Upper lobe of left lung (tissue), 4 donors: Measurements from ENCODE around the gene DCST2.

ENCODE experiments used
- CTCF ChIP-seq, 6 experiments: fragments of 450-650 bp in 4 of 6; fragments of 200-600 bp in 2 of 6; sonication (generic) in 2 of 6; IDR thresholded peaks; one replicate each; pipeline ENCODE4 v1.5.1; 2016 to 2019; ENCODE audit warnings: antibody characterized with exemption in 6 of 6
- POLR2A ChIP-seq, 4 donors: fragments of 450-650 bp; IDR thresholded peaks; one replicate each; pipeline ENCODE4 v1.5.1; 2016 to 2017; ENCODE audit warnings: antibody characterized with exemption in 4 of 4, mild to moderate bottlenecking in 2 of 4
- POLR2AphosphoS5 ChIP-seq, 2 donors: sonication (generic); formaldehyde crosslinking; IDR thresholded peaks; one replicate each; pipeline ENCODE4 v1.5.1; 2017; ENCODE audit warnings: antibody characterized with exemption in 2 of 2

- TF ChIP-seq POLR2AphosphoS5 (IDR thresholded peaks at IDR 0.05) (no peak), CTCF (IDR thresholded peaks at IDR 0.05) (no peak), POLR2A (IDR thresholded peaks at IDR 0.05) (no peak)
Measured at GRCh38 chr1:154994269-154994587, 39.4 kb downstream of the DCST2 start.
